Measurements from ENCODE around the gene SPINK1.
"Not testable (repeated sequence)": the region's sequence is repeated elsewhere in the genome, so short reads cannot be mapped to it uniquely, and the experiment has no call there.

The SPINK1 gene

GRCh38 chr5:147813696-147814095 lies 17.8 kb downstream of the SPINK1 start:
- H3K36me3 Mint-ChIP-seq (ENCODE audit: insufficient read depth), result no peaks in the 10 kb centered on the region
- H3K27me3 Mint-ChIP-seq, result no peaks in the 10 kb centered on the region
- DNase-seq (no peak), ATAC-seq (replicated peaks) (no peak)
- H3K27ac Mint-ChIP-seq, result no peak overlapping the region
- H3K4me3 Mint-ChIP-seq, result no peak overlapping the region
- no peaks in the 10 kb centered on the region for H3K9me3 Mint-ChIP-seq
- no peaks in the 10 kb centered on the region for H3K4me1 Mint-ChIP-seq (ENCODE audit: low read depth in 2 of 2)

GRCh38 chr5:147809830-147810666 lies 21.4 kb downstream of the SPINK1 start:
- ATAC-seq (replicated peaks), result no peak
- Mint-ChIP-seq H3K9me3 (no peaks in the 10 kb centered on the region), H3K4me1 (ENCODE audit: low read depth in 2 of 2) (peaks cover 4 to 8% of the 10 kb centered on the region in 2 donors), H3K36me3 (ENCODE audit: insufficient read depth) (no peaks in the 10 kb centered on the region), H3K27ac (no peak overlapping the region), H3K27me3 (no peaks in the 10 kb centered on the region), H3K4me3 (no peak overlapping the region)
- no peak for DNase-seq

- peak overlapping the region; percentile 29 to 52 for H3K4me3 Mint-ChIP-seq
- ATAC-seq (replicated peaks) (peak; percentile 98), DNase-seq (peak; percentile 45 to 55 (median 45))
- no peaks in the 10 kb centered on the region for H3K9me3 Mint-ChIP-seq
- no peaks in the 10 kb centered on the region for H3K27me3 Mint-ChIP-seq
- peak overlapping the region; percentile 80 to 85 for H3K27ac Mint-ChIP-seq
- peaks cover 12 to 23% of the 10 kb centered on the region in 2 donors for H3K4me1 Mint-ChIP-seq (ENCODE audit: low read depth in 2 of 2)
- H3K36me3 Mint-ChIP-seq (ENCODE audit: insufficient read depth), result no peaks in the 10 kb centered on the region
Observed at GRCh38 chr5:147805030-147805454, 26.4 kb downstream of the SPINK1 start.

GRCh38 chr5:147804334-147804733 lies 27.1 kb downstream of the SPINK1 start:
- Mint-ChIP-seq H3K27me3 (no peaks in the 10 kb centered on the region), H3K4me3 (peak overlapping the region in 1 of 2 donors; percentile 52), H3K36me3 (ENCODE audit: insufficient read depth) (no peaks in the 10 kb centered on the region), H3K4me1 (ENCODE audit: low read depth in 2 of 2) (peaks cover 12 to 23% of the 10 kb centered on the region in 2 donors), H3K27ac (peak overlapping the region; percentile 80 to 85), H3K9me3 (no peaks in the 10 kb centered on the region)
- DNase-seq, result no peak
- ATAC-seq (replicated peaks), result no peak

- no peaks in the 10 kb centered on the region for H3K36me3 Mint-ChIP-seq (ENCODE audit: insufficient read depth)
- peak overlapping the region in 1 of 2 donors; percentile 16 for H3K27ac Mint-ChIP-seq
- no peaks in the 10 kb centered on the region for H3K27me3 Mint-ChIP-seq
- no peak overlapping the region for H3K4me3 Mint-ChIP-seq
- DNase-seq, result no peak
- H3K9me3 Mint-ChIP-seq, result no peaks in the 10 kb centered on the region
- peaks cover 12 to 23% of the 10 kb centered on the region in 2 donors for H3K4me1 Mint-ChIP-seq (ENCODE audit: low read depth in 2 of 2)
- no peak for ATAC-seq (replicated peaks)
Observed at GRCh38 chr5:147803926-147804325, 27.5 kb downstream of the SPINK1 start.

GRCh38 chr5:147803161-147803560 lies 28.3 kb downstream of the SPINK1 start:
- H3K4me3 Mint-ChIP-seq; H3K36me3 Mint-ChIP-seq (ENCODE audit: insufficient read depth); H3K9me3 Mint-ChIP-seq; H3K27me3 Mint-ChIP-seq; DNase-seq; ATAC-seq (replicated peaks): not testable (repeated sequence)
- Mint-ChIP-seq H3K27ac (peak overlapping the region in 1 of 2 donors; percentile 16), H3K4me1 (ENCODE audit: low read depth in 2 of 2) (peaks cover 12 to 23% of the 10 kb centered on the region in 2 donors)

GRCh38 chr5:147801461-147801860 lies 30.0 kb downstream of the SPINK1 start:
- H3K27ac Mint-ChIP-seq, result no peak overlapping the region
- DNase-seq (no peak), ATAC-seq (replicated peaks) (no peak)
- H3K27me3 Mint-ChIP-seq, result no peaks in the 10 kb centered on the region
- no peak overlapping the region for H3K4me3 Mint-ChIP-seq
- H3K4me1 Mint-ChIP-seq (ENCODE audit: low read depth in 2 of 2), result peaks cover 12 to 26% of the 10 kb centered on the region in 2 donors
- no peaks in the 10 kb centered on the region for H3K9me3 Mint-ChIP-seq
- no peaks in the 10 kb centered on the region for H3K36me3 Mint-ChIP-seq (ENCODE audit: insufficient read depth)

GRCh38 chr5:147800491-147800890 lies 31.0 kb downstream of the SPINK1 start:
- ATAC-seq (replicated peaks) (no peak), DNase-seq (no peak)
- H3K27ac Mint-ChIP-seq, result no peak overlapping the region
- peaks cover 5 to 7% of the 10 kb centered on the region in 2 donors for H3K27me3 Mint-ChIP-seq
- H3K4me1 Mint-ChIP-seq (ENCODE audit: low read depth in 2 of 2), result peaks cover 12 to 23% of the 10 kb centered on the region in 2 donors
- no peaks in the 10 kb centered on the region for H3K9me3 Mint-ChIP-seq
- no peak overlapping the region for H3K4me3 Mint-ChIP-seq
- no peaks in the 10 kb centered on the region for H3K36me3 Mint-ChIP-seq (ENCODE audit: insufficient read depth)

GRCh38 chr5:147796556-147797308 lies 34.7 kb downstream of the SPINK1 start:
- no peak overlapping the region for H3K27ac Mint-ChIP-seq
- DNase-seq (no peak), ATAC-seq (replicated peaks) (no peak)
- no peak overlapping the region for H3K4me3 Mint-ChIP-seq
- peaks cover 8 to 11% of the 10 kb centered on the region in 2 donors for H3K27me3 Mint-ChIP-seq
- no peaks in the 10 kb centered on the region for H3K9me3 Mint-ChIP-seq
- no peaks in the 10 kb centered on the region for H3K36me3 Mint-ChIP-seq (ENCODE audit: insufficient read depth)
- H3K4me1 Mint-ChIP-seq (ENCODE audit: low read depth in 2 of 2), result peaks cover 0 to 4% of the 10 kb centered on the region in 2 donors

GRCh38 chr5:147791181-147791580 lies 40.3 kb downstream of the SPINK1 start:
- DNase-seq (no peak), ATAC-seq (replicated peaks) (no peak)
- Mint-ChIP-seq H3K27ac (no peak overlapping the region), H3K4me3 (no peak overlapping the region), H3K27me3 (peaks cover 7 to 11% of the 10 kb centered on the region in 2 donors), H3K4me1 (ENCODE audit: low read depth in 2 of 2) (no peaks in the 10 kb centered on the region), H3K36me3 (ENCODE audit: insufficient read depth) (no peaks in the 10 kb centered on the region), H3K9me3 (no peaks in the 10 kb centered on the region)

GRCh38 chr5:147789820-147790219 lies 41.7 kb downstream of the SPINK1 start:
- ATAC-seq (replicated peaks) (no peak), DNase-seq (no peak)
- Mint-ChIP-seq H3K4me1 (ENCODE audit: low read depth in 2 of 2) (no peaks in the 10 kb centered on the region), H3K9me3 (no peaks in the 10 kb centered on the region), H3K27ac (no peak overlapping the region), H3K4me3 (no peak overlapping the region), H3K36me3 (ENCODE audit: insufficient read depth) (no peaks in the 10 kb centered on the region), H3K27me3 (no peaks in the 10 kb centered on the region)

- Mint-ChIP-seq H3K4me3 (no peak overlapping the region), H3K9me3 (no peaks in the 10 kb centered on the region), H3K4me1 (ENCODE audit: low read depth in 2 of 2) (no peaks in the 10 kb centered on the region), H3K27me3 (no peaks in the 10 kb centered on the region), H3K27ac (no peak overlapping the region), H3K36me3 (ENCODE audit: insufficient read depth) (no peaks in the 10 kb centered on the region)
- ATAC-seq (replicated peaks) (no peak), DNase-seq (no peak)
Observed at GRCh38 chr5:147788023-147788422, 43.4 kb downstream of the SPINK1 start.

- Mint-ChIP-seq H3K4me3 (no peak overlapping the region), H3K4me1 (ENCODE audit: low read depth in 2 of 2) (peaks cover 11 to 14% of the 10 kb centered on the region in 2 donors), H3K36me3 (ENCODE audit: insufficient read depth) (peaks cover 8% of the 10 kb centered on the region), H3K27ac (no peak overlapping the region), H3K27me3 (no peaks in the 10 kb centered on the region), H3K9me3 (no peaks in the 10 kb centered on the region)
- no peak for ATAC-seq (replicated peaks)
- no peak for DNase-seq
Observed at GRCh38 chr5:147786142-147786541, 45.3 kb downstream of the SPINK1 start.
